Chondrocyte (in vitro differentiated cells): Measurements from ENCODE around the gene DNMT3A. TPM values are rescaled to one million over a fixed set of nuclear protein-coding genes. Genes with fewer than 3 reads are reported as not detected.

Experiments
- DNase-seq: peaks from one replicate; pipeline ENCODE4 v3.0.0; 2021; ENCODE audit warnings: mixed read lengths, low spot score
- H3K27ac Mint-ChIP-seq: one replicate; pipeline ENCODE4 v1.8.0; 2021; ENCODE audit warnings: mild to moderate bottlenecking, moderate library complexity, mixed read lengths; ENCODE audit not compliant: unreplicated experiment
- H3K27me3 Mint-ChIP-seq: 2 replicates; pipeline ENCODE4 v1.8.0; 2021; ENCODE audit warnings: low read depth, mixed read lengths
- H3K36me3 Mint-ChIP-seq: 2 replicates; pipeline ENCODE4 v1.8.0; 2021; ENCODE audit warnings: low read depth, mixed read lengths
- H3K4me1 Mint-ChIP-seq: 2 replicates; pipeline ENCODE4 v1.8.0; 2021; ENCODE audit warnings: low read depth, mild to moderate bottlenecking, mixed read lengths
- H3K4me3 Mint-ChIP-seq: one replicate; pipeline ENCODE4 v1.8.0; 2021; ENCODE audit warnings: mild to moderate bottlenecking, moderate library complexity, mixed read lengths; ENCODE audit not compliant: unreplicated experiment
- H3K9me3 Mint-ChIP-seq: 2 replicates; pipeline ENCODE4 v1.8.0; 2021; ENCODE audit warnings: low read depth, mixed read lengths
- CTCF ChIP-seq: fragments of 200-600 bp; sonication (generic); IDR thresholded peaks from 2 replicates; pipeline ENCODE4 v1.5.0; 2021; ENCODE audit warnings: antibody characterized with exemption, mild to moderate bottlenecking, moderate library complexity
- total RNA-seq: library from RNA; stranded (reverse); gene quantifications from 3 replicates; pipeline ENCODE4 v1.2.1, GENCODE V29; 2021

Gene DNMT3A
- total RNA-seq, 1 donor from 2014 or later = 43.9 TPM

DNA sequence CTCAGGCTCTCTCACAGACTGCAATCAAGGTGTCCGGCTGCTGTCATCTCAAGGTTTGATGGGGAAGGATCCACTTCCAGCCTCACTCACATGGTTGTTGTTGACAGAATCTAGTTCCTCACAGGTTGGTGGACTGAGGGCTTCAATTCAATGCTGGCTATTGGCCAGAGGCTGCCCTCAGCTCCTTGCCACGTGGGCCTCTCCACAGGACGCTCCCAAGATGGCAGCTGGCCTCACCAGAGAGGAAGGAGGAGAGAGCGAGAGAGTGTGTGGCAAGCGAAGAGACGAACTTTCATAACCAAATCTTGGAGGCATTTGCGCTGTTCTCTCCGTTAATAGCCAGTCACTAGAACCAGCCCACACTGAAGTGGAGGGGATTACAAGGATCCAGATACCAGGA, 13.5 kb upstream of the DNMT3A start:
- H3K4me1 Mint-ChIP-seq = no peaks in the 10 kb centered on the region
- H3K36me3 Mint-ChIP-seq = no peaks in the 10 kb centered on the region

GRCh38 chr2:25354116-25354515, 12.4 kb upstream of the DNMT3A start:
- H3K27ac Mint-ChIP-seq = no peak overlapping the region
- H3K4me1 Mint-ChIP-seq = no peaks in the 10 kb centered on the region
- H3K27me3 Mint-ChIP-seq = peaks cover 2% of the 10 kb centered on the region
- no peaks in the 10 kb centered on the region for H3K36me3 Mint-ChIP-seq
- no peak for DNase-seq
- peaks cover 3% of the 10 kb centered on the region for H3K9me3 Mint-ChIP-seq
- H3K4me3 Mint-ChIP-seq = no peak overlapping the region
- TF ChIP-seq CTCF = no peak

More for the DNA sequence above, 13.5 kb upstream of the DNMT3A start:
- no peak for TF ChIP-seq CTCF
- peaks cover 3% of the 10 kb centered on the region for H3K9me3 Mint-ChIP-seq
- DNase-seq = no peak
- H3K27ac Mint-ChIP-seq = no peak overlapping the region
- H3K4me3 Mint-ChIP-seq = no peak overlapping the region
- H3K27me3 Mint-ChIP-seq = peaks cover 2% of the 10 kb centered on the region

DNA sequence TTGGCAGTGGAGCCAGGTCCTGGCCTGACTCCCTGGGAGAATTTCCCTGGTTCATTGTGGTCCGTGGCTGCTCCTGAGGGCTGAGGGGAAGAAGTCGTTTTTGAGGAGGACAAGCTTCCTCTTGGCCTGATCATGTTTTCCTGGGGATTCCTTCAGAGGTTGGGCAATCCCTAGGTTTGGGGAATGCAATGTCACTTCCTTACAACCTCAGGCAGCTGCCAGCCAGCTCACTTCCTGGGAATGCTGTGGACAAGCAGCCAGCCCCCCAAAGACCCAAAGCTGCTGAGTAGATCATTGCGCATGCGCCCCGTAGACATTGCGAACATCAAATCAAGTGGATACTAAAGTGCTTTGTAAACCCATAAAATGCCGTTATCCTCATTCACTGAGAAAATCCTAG, 7.7 kb upstream of the DNMT3A start:
- Mint-ChIP-seq H3K27ac (no peak overlapping the region), H3K27me3 (peaks cover 2% of the 10 kb centered on the region), H3K4me3 (no peak overlapping the region), H3K36me3 (no peaks in the 10 kb centered on the region), H3K9me3 (no peaks in the 10 kb centered on the region), H3K4me1 (peaks cover 6% of the 10 kb centered on the region)
- TF ChIP-seq CTCF = no peak
- no peak for DNase-seq

- Mint-ChIP-seq H3K4me3 (no peak overlapping the region), H3K27me3 (peaks cover 2% of the 10 kb centered on the region), H3K36me3 (no peaks in the 10 kb centered on the region), H3K9me3 (no peaks in the 10 kb centered on the region), H3K27ac (no peak overlapping the region), H3K4me1 (peaks cover 6% of the 10 kb centered on the region)
- no peak for TF ChIP-seq CTCF
- no peak for DNase-seq
Observed at GRCh38 chr2:25347846-25348245, 6.1 kb upstream of the DNMT3A start.

DNA sequence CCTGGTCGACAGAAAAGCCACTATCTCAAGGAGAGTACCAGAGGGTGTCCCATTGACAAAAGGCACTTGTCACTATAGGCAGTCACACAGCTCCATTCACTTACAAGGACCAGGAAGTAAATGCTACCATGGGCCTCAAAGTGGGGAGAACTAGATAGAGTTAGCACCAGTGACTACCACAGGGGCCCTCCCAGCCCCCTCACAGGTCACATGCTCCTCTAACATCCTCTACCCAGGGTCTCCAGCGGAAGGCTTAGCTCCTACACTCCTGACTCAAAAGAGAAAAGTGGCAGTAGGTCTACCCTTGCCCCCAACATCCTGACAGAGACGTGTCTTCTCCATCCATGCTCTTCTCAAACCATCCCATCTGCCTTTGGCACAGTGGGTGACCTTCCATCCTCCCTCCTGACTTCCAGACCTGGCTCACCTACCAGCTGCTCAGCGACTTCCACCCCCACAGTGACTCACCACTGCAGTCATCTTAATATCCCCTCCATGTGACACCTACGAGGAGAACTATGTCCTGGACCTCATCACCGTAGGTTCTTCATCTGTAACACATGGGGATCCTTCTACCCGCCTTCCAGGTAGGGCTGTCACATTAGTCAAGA, 5.6 kb upstream of the DNMT3A start:
- no peaks in the 10 kb centered on the region for H3K9me3 Mint-ChIP-seq
- H3K4me3 Mint-ChIP-seq = no peak overlapping the region
- TF ChIP-seq CTCF = no peak
- H3K27me3 Mint-ChIP-seq = no peaks in the 10 kb centered on the region
- no peaks in the 10 kb centered on the region for H3K36me3 Mint-ChIP-seq
- H3K4me1 Mint-ChIP-seq = peaks cover 6% of the 10 kb centered on the region
- H3K27ac Mint-ChIP-seq = no peak overlapping the region
- no peak for DNase-seq
